Hematopoietic multipotent progenitor cell treated with erythropoietin and hydrocortisone succinate and interleukin-3 and kit ligand, for 17 days (in vitro differentiated cells): Measurements from ENCODE around the gene PARVA.

Experiments used
- DNase-seq: peaks from one replicate; pipeline ENCODE4 v3.0.0-alpha.2; 2015; ENCODE audit warnings: low spot score

Gene PARVA

GRCh38 chr11:12403997-12404350 lies 26.6 kb downstream of the PARVA start:
- DNase-seq, result no peak

- no peak for DNase-seq
Measured at GRCh38 chr11:12404436-12404835, 27.1 kb downstream of the PARVA start.

DNA sequence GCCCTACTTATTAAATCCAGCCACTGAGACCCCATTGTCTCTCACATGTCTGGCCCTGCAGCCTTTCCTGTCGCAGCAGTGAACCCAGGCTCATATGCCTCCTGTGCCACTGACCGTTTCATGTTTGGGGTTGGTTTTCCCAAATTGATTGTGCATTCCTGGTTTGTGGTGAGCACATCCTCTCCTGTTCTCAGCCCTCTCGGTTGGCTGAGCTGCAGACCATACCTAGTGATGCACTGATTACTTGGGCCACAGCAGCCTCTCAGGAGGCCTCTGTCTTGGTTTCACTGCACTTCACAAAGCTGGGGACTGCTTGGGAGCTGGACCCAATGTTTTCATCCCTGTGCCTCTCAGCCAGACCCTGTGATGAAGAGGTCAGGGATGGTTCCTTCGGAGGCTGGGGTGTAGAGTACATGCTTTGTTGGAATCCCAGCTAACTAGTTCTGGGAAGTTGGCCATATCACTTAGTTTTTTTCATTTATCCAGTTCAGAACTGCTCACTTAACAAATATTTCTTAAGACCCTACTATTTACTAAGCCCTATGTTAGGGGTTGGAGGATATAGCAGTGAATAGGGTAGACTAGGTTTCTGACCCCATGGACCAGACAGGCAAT lies 30.9 kb downstream of the PARVA start:
- no peak for DNase-seq

DNA sequence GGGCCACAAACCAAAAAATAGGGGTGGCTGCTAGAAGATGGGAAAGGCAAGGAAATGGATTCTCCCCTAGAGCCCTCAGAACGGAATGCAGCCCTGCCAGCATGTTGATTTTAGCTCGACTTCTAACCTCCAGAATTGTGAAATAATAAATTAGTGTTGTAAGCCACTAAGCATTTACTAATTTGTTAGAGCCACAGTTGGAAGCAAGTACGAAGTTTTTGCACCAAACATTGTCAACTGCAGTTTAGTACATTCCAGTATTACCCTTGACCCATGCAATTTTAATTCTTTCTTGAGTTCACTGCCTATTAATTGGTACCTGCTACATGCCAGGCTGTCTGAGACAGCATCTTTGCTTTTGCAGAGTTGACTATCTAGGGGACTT lies 32.2 kb downstream of the PARVA start:
- DNase-seq, result no peak

DNA sequence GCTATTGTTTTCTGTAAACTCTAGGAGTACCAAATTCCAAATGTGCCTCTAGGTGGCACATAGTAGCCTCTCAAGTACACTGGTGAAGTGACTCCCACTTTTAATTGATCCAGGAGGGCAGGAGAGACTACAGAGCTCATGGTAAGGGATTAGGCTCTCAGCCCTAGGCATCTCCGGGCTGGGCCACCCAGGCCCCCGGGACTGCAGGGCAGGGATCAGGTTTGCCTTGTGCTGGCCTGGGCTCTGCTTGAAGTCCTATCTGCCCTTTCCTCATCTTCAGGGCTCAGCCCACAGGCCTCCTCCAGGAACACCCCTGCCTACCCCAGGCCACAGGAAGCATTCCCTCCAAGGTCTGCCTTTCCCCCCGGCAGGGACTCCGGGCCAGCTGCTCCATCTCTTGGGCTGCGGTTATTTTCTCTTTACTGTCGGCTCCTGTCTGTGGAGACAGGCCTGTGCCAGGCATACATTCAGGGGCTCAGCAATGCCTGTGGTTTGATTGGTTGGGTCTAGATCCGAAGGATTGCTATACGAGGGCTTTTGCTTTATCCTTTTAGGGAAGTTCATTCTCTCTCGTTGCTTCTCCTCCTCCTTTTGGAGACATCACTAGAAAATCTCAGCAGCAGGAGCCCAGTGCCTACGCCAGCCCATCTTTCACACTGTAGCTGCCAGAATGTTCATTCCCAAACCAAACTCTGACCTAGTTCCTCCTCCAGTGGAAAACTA lies 32.8 kb downstream of the PARVA start:
- no peak for DNase-seq

GRCh38 chr11:12411393-12411792 lies 34.0 kb downstream of the PARVA start:
- no peak for DNase-seq

- DNase-seq, result no peak
Measured at GRCh38 chr11:12411806-12412727, 34.7 kb downstream of the PARVA start.

DNA sequence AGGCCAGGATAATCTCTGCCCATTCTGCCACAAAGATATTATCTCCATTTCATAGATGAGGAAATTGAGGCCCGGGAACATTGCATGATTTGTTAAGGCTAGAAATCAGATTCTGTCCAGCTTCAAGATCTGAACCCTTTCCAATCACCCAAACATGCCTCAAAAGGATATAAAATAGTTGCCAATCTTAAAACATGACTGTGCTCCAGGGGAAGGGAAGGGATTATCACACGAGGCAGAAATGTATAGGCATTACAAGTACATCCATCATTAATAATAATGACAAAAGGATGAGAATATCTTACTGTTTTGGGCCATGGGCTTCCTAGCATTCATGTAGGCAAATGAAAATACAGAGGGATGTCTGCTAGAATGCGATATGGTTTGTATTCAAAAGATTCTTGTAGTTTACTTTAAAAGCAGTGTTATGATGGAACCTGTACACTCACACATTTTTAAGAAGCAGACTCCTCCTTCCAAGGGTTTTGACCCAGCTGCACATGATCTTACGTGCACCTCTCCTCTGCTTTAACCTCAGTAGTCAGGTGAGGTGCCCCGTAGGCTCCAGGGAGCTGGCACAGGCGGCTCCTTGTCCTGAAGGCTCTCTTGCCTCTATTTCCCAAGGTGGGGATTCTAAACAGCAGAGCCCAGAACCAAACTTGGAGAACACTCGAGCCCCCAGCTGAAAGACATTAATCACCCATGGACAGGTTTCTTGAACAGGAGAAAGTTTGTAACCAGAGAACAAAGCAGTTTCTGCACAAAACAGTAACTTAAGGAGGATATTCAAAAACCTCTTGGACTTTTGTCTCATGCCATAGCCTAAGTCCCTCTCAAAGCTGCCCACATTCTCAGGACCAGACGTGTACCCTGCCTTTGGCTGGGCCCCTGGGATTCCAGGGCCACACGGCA lies 36.0 kb downstream of the PARVA start:
- no peak for DNase-seq

- no peak for DNase-seq
Measured at GRCh38 chr11:12414611-12415010, 37.2 kb downstream of the PARVA start.

- DNase-seq, result no peak
Measured at GRCh38 chr11:12415342-12415966, 38.1 kb downstream of the PARVA start.

- no peak for DNase-seq
Measured at GRCh38 chr11:12416552-12416951, 39.2 kb downstream of the PARVA start.

DNA sequence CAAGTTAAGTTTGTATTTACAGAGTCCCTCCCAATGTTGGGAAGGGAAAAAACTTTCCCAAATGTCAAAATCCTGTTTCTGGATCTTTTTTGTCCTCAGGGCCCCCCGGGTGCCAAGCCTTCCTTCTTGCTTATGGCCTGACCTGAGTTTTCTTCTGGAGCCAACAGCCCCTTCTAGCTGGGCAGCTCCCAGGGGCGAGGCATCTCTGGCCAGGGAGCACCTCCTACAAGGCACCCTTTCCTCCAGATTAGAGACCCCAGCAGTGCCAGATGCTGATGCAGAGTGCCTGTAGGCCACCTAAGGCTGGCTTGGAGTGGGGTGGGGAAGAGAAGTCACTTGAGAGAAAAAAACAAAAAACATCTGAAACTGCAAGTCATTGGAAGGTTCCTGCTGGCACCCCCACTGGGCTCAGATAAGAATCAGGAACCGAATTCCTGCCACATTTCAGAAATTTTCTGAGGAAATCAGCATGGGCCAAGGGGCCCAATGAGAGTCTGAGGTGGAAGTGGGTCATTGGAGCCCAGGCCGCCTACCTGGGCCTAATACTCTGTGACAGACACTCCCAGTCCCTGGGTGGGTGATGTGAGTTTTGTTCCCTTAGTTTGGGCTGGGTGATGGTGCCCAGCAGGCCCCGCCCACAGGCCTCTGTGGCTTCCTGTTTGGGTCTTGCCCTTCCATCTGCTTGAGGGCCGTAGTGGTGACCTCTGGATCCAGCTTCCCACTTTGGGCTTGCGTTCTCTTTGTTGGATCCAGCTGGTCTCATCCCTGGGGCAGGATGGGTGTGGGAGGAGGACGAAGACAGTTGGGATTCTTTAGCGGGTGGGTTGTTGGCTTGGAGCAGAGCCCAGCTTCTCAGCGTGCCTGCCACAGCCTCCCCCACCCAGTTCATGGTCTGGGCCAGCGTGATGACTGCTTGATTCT lies 40.6 kb downstream of the PARVA start:
- no peak for DNase-seq

DNA sequence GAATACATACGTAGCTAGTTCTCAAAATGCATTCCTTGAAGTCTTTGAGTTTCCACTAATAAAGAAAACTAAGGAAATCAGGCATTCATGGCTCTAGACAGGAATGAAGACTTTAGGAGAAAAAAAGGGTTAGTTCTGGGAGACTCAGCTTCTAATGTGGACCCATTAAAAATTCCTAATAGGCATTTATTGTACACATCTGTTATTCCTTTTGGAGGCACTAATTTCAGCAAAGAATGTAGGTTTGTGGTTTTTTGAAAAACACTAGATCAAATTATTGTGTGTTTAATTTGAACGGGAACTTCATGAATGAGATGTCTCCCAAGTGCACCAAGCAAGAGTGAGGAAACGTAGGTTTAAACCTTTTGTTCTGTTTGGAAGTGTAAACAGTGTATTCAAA lies 42.7 kb downstream of the PARVA start:
- no peak for DNase-seq

- no peak for DNase-seq
Measured at GRCh38 chr11:12420706-12421105, 43.3 kb downstream of the PARVA start.

- no peak for DNase-seq
Measured at GRCh38 chr11:12421386-12421785, 44.0 kb downstream of the PARVA start.

DNA sequence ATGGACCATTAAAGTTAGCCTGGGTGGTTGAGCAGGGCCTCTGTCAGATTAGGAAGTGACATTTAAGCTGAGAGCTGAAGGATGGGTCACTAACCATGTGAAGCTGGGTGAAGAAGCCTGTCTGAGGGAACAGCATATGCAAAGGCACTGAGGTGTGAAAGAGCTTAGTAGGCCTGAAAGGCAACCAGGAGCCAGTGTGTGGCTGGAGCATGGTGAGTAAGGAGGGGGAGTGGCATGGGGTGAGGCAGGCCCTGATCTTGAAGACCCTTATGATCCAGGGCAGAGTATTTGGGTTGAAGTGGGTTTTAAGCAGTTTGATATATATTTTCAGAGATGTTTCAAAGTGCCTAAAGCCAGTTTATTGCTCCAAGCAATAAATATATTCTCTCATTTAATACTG lies 48.8 kb downstream of the PARVA start:
- no peak for DNase-seq

DNA sequence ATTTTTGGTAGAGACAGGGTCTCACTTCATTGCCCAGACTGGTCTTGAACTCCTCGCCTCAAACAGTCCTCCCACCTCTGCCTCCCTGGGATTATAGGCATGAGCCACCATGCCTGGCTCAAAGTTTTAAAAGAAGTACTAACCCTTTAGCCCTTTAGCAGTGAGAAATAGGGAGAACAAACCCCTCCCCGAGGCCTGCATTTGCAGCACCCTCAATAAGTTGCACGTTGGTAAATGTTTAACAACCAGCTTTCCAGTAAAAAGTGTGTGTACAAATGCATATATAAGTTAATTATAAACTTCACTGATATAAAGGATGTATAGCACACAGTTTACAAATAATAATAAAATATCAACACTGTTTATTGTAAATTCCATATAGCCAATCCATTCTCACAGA lies 51.8 kb downstream of the PARVA start:
- DNase-seq, result no peak

GRCh38 chr11:12430351-12430750 lies 53.0 kb downstream of the PARVA start:
- no peak for DNase-seq

GRCh38 chr11:12430954-12431595 lies 53.7 kb downstream of the PARVA start:
- no peak for DNase-seq

DNA sequence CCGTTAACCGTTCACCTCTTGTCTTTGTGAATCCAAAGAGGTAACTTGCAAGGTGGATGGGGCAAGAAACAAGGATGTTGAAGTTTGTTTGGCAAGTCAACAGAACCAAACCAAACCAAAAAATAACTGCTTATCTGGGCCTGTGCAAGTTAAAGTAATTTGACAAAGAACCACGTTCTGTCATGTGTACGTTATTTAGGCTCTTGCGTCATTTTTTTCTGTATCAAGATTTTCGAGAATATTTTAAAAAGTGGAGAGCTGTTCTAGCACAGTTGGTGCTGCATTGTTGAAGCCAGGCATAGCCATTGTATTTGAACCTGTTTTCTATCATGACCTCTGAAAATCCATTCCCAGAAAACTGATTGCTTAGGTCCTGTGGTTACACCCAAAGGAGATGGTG lies 55.1 kb downstream of the PARVA start:
- DNase-seq, result no peak
